DND-41 (cell line): ENCODE measurements around the gene PICK1.

Source experiments
- ATAC-seq: fragments of 200-7000 bp; cut with Tn5 transposase; 3 replicates; pipeline ENCODE4 v1.9.1; 2021; ENCODE audit warnings: low read depth; ENCODE audit not compliant: insufficient read depth
- DNase-seq: peaks from one replicate; pipeline ENCODE4 v3.0.0-alpha.2; 2020
- H2AFZ ChIP-seq: 2 replicates; pipeline ENCODE4 v1.6.0; 2012; ENCODE audit warnings: low read depth, low read length
- H3K27ac ChIP-seq: 2 replicates; pipeline ENCODE4 v1.5.1; 2012; ENCODE audit warnings: low read length, inconsistent platforms
- H3K27me3 ChIP-seq: fragments of 200-600 bp; sonication (generic); 2 replicates; pipeline ENCODE4 v1.6.0; 2012; ENCODE audit warnings: low read length, mild to moderate bottlenecking, inconsistent platforms; ENCODE audit not compliant: insufficient read depth, poor library complexity
- H3K36me3 ChIP-seq: 2 replicates; pipeline ENCODE4 v1.5.1; 2012; ENCODE audit warnings: low read length, inconsistent platforms; ENCODE audit not compliant: insufficient read depth
- H3K4me1 ChIP-seq: 2 replicates; pipeline ENCODE4 v1.5.1; 2012; ENCODE audit warnings: mild to moderate bottlenecking, low read length; ENCODE audit not compliant: insufficient read depth
- H3K4me2 ChIP-seq: 2 replicates; pipeline ENCODE4 v1.6.0; 2012; ENCODE audit warnings: mild to moderate bottlenecking, moderate library complexity, low read length, inconsistent platforms; ENCODE audit not compliant: insufficient read depth
- H3K4me3 ChIP-seq, 2 experiments: fragments of 200-600 bp in 1 of 2; shearing (Covaris generic) in 1 of 2; 2 replicates each; pipeline ENCODE4 v1.5.1; 2012 to 2016; ENCODE audit warnings: inconsistent platforms in 2 of 2, low read length in 2 of 2, mild to moderate bottlenecking in 2 of 2, low read depth in 1 of 2, moderate library complexity in 1 of 2
- H3K79me2 ChIP-seq: 2 replicates; pipeline ENCODE4 v1.6.0; 2012; ENCODE audit warnings: low read length, inconsistent platforms; ENCODE audit not compliant: insufficient read depth
- H3K9ac ChIP-seq: 2 replicates; pipeline ENCODE4 v1.6.0; 2012; ENCODE audit warnings: low read depth, mild to moderate bottlenecking, inconsistent platforms, low read length, moderate library complexity
- H3K9me3 ChIP-seq: 2 replicates; pipeline ENCODE4 v1.5.1; 2012; ENCODE audit warnings: low read length, moderate library complexity, mild to moderate bottlenecking, inconsistent platforms; ENCODE audit not compliant: insufficient read depth, severe bottlenecking
- H4K20me1 ChIP-seq: 2 replicates; pipeline ENCODE4 v1.6.0; 2012; ENCODE audit warnings: low read length; ENCODE audit not compliant: insufficient read depth
- EZH2 ChIP-seq: IDR thresholded peaks from 3 replicates; pipeline ENCODE4 v1.6.1; 2012; ENCODE audit warnings: borderline replicate concordance, low read depth, mild to moderate bottlenecking, moderate library complexity, low read length, inconsistent platforms; ENCODE audit not compliant: severe bottlenecking
- TF ChIP-seq, protein P1 (sequence below): IDR thresholded peaks from 2 replicates; pipeline ENCODE4 v1.5.1; 2012; ENCODE audit warnings: borderline replicate concordance, low read length, moderate library complexity, mild to moderate bottlenecking; ENCODE audit not compliant: poor library complexity, severe bottlenecking; ENCODE audit errors: extremely low read depth

Gene PICK1

DNA sequence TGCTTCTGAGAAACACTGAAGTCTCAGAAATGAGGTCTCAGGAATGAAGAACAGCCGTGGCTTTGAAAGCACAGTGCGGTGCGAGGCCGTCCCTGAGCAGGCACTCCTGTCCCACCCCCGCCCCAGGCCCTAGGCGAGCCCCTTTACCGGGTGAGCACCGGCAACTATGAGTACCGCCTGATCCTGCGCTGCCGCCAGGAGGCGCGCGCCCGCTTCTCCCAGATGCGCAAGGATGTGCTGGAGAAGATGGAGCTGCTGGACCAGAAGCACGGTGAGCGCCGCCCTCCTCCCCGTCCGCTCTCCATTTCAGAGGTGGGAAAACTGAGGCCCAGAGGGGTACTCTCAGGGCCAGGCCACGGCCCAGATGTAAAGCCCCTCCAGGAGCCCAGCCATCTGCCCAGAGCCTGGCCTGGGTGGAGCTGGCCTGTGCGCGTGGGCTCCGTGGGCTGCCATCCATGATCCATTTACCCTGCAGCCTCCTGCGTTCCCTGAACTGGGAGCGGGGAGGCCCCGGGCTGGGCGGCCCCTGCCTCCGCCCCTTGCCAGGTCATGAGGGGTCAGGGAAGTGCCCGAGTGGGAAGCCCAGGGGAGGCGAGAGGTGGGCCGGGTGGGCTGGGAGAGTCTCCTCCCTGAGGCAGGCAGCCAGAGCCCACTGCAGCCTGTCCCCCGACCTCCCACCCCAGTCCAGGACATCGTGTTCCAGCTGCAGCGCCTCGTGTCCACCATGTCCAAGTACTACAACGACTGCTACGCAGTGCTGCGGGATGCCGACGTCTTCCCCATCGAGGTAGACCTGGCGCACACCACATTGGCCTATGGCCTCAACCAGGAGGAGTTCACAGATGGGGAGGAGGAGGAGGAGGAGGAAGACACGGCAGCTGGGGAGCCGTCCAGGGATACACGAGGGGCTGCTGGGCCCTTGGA lies 17.2 kb downstream of the PICK1 start:
- Histone ChIP-seq H2AFZ (no peak overlapping the region), H3K4me1 (no peaks in the 10 kb centered on the region), H3K4me2 (no peak overlapping the region), H3K9me3 (no peaks in the 10 kb centered on the region), H3K36me3 (no peaks in the 10 kb centered on the region), H3K27ac (no peak overlapping the region), H3K4me3 (no peak overlapping the region), H3K27me3 (no peaks in the 10 kb centered on the region), H3K9ac (no peak overlapping the region), H4K20me1 (no peaks in the 10 kb centered on the region), H3K79me2 (no peaks in the 10 kb centered on the region)
- ATAC-seq = no peak
- TF ChIP-seq EZH2 = no peak
- TF ChIP-seq, protein P1, sequence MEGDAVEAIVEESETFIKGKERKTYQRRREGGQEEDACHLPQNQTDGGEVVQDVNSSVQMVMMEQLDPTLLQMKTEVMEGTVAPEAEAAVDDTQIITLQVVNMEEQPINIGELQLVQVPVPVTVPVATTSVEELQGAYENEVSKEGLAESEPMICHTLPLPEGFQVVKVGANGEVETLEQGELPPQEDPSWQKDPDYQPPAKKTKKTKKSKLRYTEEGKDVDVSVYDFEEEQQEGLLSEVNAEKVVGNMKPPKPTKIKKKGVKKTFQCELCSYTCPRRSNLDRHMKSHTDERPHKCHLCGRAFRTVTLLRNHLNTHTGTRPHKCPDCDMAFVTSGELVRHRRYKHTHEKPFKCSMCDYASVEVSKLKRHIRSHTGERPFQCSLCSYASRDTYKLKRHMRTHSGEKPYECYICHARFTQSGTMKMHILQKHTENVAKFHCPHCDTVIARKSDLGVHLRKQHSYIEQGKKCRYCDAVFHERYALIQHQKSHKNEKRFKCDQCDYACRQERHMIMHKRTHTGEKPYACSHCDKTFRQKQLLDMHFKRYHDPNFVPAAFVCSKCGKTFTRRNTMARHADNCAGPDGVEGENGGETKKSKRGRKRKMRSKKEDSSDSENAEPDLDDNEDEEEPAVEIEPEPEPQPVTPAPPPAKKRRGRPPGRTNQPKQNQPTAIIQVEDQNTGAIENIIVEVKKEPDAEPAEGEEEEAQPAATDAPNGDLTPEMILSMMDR = no peak
- no peak for DNase-seq

DNA sequence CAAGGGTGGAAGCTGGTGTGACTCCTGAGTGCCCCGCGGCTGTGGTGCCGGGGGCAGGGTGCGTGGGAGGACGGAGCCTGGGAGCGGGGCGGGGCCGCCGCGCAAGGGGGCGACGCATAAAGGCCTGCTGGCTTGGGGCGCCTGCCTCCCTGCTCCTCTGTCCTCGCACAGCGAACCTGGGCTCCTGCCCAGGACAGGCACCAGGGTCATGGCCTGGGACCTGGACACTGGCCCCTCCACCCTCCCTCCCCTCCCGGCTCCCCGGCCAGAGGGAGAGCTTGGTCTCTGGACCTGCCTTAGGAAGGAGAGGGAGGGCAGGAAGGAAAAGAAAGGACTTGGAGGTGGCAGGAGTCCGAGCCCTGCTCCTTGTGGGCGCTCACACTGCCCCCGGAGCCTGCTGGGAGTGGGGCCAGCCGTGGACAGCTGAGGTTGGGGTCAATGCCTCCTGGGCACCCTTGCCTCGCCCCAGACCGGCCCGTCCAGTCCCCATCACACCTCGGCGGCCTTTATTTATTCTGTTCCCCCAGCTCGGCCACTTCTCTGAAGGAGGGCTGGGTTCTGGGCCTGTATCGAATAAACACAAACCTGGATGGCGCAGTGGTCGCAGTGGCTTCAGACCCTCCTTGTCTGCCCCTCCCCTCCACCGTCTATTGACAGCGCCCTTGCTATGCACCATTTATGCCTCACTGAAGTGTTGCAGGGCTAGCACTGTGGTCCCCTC lies 18.1 kb downstream of the PICK1 start:
- DNase-seq = no peak
- Histone ChIP-seq H3K36me3 (no peaks in the 10 kb centered on the region), H2AFZ (no peak overlapping the region), H4K20me1 (no peaks in the 10 kb centered on the region), H3K9ac (no peak overlapping the region), H3K27ac (no peak overlapping the region), H3K79me2 (no peaks in the 10 kb centered on the region), H3K4me1 (no peaks in the 10 kb centered on the region), H3K4me3 (no peak overlapping the region), H3K9me3 (no peaks in the 10 kb centered on the region), H3K27me3 (no peaks in the 10 kb centered on the region), H3K4me2 (no peak overlapping the region)
- no peak for TF ChIP-seq EZH2
- TF ChIP-seq, protein P1 = no peak
- no peak for ATAC-seq

DNA sequence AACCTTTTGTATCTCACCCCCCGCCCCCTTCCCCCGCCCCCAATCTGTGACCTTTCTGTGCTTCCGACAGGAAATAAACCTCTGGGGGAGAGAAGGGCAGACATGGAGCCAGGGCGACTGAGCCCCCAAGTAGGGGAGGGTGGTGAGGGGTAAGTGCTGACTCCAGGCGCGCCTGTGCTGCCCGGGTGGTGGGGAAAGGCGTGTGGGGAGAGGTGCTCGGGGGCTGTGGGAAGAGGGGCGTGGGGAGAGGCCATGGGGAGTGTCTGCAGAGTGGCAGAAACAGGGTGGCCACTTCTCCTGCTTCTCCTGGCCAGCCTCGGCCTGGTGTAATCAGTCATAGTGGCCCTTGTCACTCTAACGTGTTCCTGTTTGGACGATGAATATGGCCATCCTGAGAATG lies 18.8 kb downstream of the PICK1 start:
- Histone ChIP-seq H3K79me2 (no peaks in the 10 kb centered on the region), H3K4me1 (no peaks in the 10 kb centered on the region), H3K36me3 (no peaks in the 10 kb centered on the region), H3K4me3 (no peak overlapping the region), H3K9ac (no peak overlapping the region), H3K27me3 (no peaks in the 10 kb centered on the region), H3K27ac (no peak overlapping the region), H3K4me2 (no peak overlapping the region), H3K9me3 (no peaks in the 10 kb centered on the region), H4K20me1 (no peaks in the 10 kb centered on the region), H2AFZ (no peak overlapping the region)
- no peak for TF ChIP-seq EZH2
- TF ChIP-seq, protein P1 = no peak
- DNase-seq (no peak), ATAC-seq (no peak)
